RWPE2 (cell line): Measurements from ENCODE around the gene LEPROT.
"Not testable (repeated sequence)": the region's sequence is repeated elsewhere in the genome, so short reads cannot be mapped to it uniquely, and the experiment has no call there.

ENCODE experiments used
- ATAC-seq: fragments of 200-7000 bp; cut with Tn5 transposase; 3 replicates; pipeline ENCODE4 v1.9.1; 2021; ENCODE audit warnings: low read depth
- DNase-seq: peaks from one replicate; pipeline ENCODE4 v3.0.0-alpha.2; 2020; ENCODE audit warnings: low spot score
- H3K27ac ChIP-seq: fragments of 450-650 bp; 2 replicates; pipeline ENCODE4 v1.5.1; 2017; ENCODE audit warnings: mild to moderate bottlenecking; ENCODE audit not compliant: poor library complexity, severe bottlenecking
- H3K27me3 ChIP-seq: fragments of 250-450 bp; sonication (Bioruptor Pico); 2 replicates; pipeline ENCODE4 v1.5.1; 2021; ENCODE audit warnings: mild to moderate bottlenecking, moderate library complexity; ENCODE audit not compliant: insufficient read depth, poor library complexity, severe bottlenecking
- H3K36me3 ChIP-seq: fragments of 250-450 bp; sonication (Bioruptor Pico); 2 replicates; pipeline ENCODE4 v1.5.1; 2020; ENCODE audit warnings: low read depth, mild to moderate bottlenecking, moderate library complexity
- H3K4me1 ChIP-seq: fragments of 250-450 bp; sonication (Bioruptor Pico); 2 replicates; pipeline ENCODE4 v1.5.1; 2021; ENCODE audit warnings: mild to moderate bottlenecking, moderate library complexity; ENCODE audit not compliant: insufficient read depth, poor library complexity, severe bottlenecking
- H3K4me3 ChIP-seq: fragments of 250-450 bp; sonication (Bioruptor Pico); 2 replicates; pipeline ENCODE4 v1.5.1; 2021; ENCODE audit warnings: mild to moderate bottlenecking, moderate library complexity; ENCODE audit not compliant: severe bottlenecking
- H3K9me3 ChIP-seq: fragments of 250-450 bp; sonication (Bioruptor Pico); 2 replicates; pipeline ENCODE4 v1.5.1; 2021; ENCODE audit warnings: mild to moderate bottlenecking, moderate library complexity; ENCODE audit not compliant: severe bottlenecking
- TF ChIP-seq, protein P1 (sequence below): fragments of 450-650 bp; IDR thresholded peaks from one replicate; pipeline ENCODE4 v1.5.1; 2017; ENCODE audit warnings: mild to moderate bottlenecking, moderate library complexity; ENCODE audit not compliant: poor library complexity, severe bottlenecking

The LEPROT gene

GRCh38 chr1:65458730-65459396 lies 38.4 kb downstream of the LEPROT start:
- H3K9me3 ChIP-seq, result no peaks in the 10 kb centered on the region
- ATAC-seq (0 out of 3 replicates have a peak, but pooled peaks have one; percentile 14), DNase-seq (no peak)
- no peaks in the 10 kb centered on the region for H3K27me3 ChIP-seq
- no peaks in the 10 kb centered on the region for H3K36me3 ChIP-seq
- no peak overlapping the region for H3K4me3 ChIP-seq
- no peaks in the 10 kb centered on the region for H3K4me1 ChIP-seq
- TF ChIP-seq, protein P1, sequence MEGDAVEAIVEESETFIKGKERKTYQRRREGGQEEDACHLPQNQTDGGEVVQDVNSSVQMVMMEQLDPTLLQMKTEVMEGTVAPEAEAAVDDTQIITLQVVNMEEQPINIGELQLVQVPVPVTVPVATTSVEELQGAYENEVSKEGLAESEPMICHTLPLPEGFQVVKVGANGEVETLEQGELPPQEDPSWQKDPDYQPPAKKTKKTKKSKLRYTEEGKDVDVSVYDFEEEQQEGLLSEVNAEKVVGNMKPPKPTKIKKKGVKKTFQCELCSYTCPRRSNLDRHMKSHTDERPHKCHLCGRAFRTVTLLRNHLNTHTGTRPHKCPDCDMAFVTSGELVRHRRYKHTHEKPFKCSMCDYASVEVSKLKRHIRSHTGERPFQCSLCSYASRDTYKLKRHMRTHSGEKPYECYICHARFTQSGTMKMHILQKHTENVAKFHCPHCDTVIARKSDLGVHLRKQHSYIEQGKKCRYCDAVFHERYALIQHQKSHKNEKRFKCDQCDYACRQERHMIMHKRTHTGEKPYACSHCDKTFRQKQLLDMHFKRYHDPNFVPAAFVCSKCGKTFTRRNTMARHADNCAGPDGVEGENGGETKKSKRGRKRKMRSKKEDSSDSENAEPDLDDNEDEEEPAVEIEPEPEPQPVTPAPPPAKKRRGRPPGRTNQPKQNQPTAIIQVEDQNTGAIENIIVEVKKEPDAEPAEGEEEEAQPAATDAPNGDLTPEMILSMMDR, result no peak
- H3K27ac ChIP-seq, result no peak overlapping the region

- ATAC-seq (peak; percentile 54; the same call in 1 of the 3 replicates), DNase-seq (no peak)
- H3K27me3 ChIP-seq, result no peaks in the 10 kb centered on the region
- no peak overlapping the region for H3K4me3 ChIP-seq
- TF ChIP-seq, protein P1, result peak; percentile 72
- H3K9me3 ChIP-seq, result no peaks in the 10 kb centered on the region
- H3K36me3 ChIP-seq, result no peaks in the 10 kb centered on the region
- no peak overlapping the region for H3K27ac ChIP-seq
- no peaks in the 10 kb centered on the region for H3K4me1 ChIP-seq
These were observed 38.9 kb downstream of the LEPROT start for GRCh38 chr1:65459397-65459768.

GRCh38 chr1:65465837-65466236 lies 45.4 kb downstream of the LEPROT start:
- not testable (repeated sequence) for H3K4me1 ChIP-seq, H3K36me3 ChIP-seq, H3K27me3 ChIP-seq, H3K4me3 ChIP-seq, DNase-seq, ATAC-seq, H3K9me3 ChIP-seq, H3K27ac ChIP-seq

DNA sequence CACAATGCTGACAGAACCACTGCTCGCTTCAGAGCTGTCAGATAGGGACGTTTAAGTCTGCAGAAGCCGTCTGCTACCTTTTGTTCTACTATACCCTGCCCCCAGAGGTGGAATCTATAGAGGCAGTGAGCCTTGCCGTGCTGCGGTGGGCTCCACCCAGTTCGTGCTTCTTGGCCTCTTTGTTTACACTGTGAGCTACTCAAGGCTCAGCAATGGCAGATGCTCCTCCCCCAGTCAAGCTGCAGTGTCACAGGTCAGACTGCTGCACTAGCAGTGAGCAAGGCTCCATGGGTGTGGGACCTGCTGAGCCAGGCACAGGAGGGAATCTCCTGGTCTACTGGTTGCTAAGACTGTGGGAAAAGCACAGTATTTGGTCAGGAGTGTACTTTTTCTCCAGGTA lies 47.1 kb downstream of the LEPROT start:
- Histone ChIP-seq H3K4me3 (no peak overlapping the region), H3K9me3 (no peaks in the 10 kb centered on the region), H3K36me3 (no peaks in the 10 kb centered on the region), H3K27ac (no peak overlapping the region), H3K4me1 (no peaks in the 10 kb centered on the region), H3K27me3 (no peaks in the 10 kb centered on the region)
- DNase-seq, result no peak
- peak; percentile 71 for ATAC-seq
- TF ChIP-seq, protein P1, result no peak

GRCh38 chr1:65469126-65469888 lies 48.8 kb downstream of the LEPROT start:
- no peak overlapping the region for H3K4me3 ChIP-seq

More at GRCh38 chr1:65469126-65469888, 48.8 kb downstream of the LEPROT start:
- H3K4me1 ChIP-seq, result no peaks in the 10 kb centered on the region
- DNase-seq (no peak), ATAC-seq (no peak)
- H3K36me3 ChIP-seq, result no peaks in the 10 kb centered on the region
- TF ChIP-seq, protein P1, result no peak
- H3K27ac ChIP-seq, result no peak overlapping the region
- no peaks in the 10 kb centered on the region for H3K27me3 ChIP-seq
- H3K9me3 ChIP-seq, result no peaks in the 10 kb centered on the region
